Mucosa of stomach (tissue), 1 donor: ENCODE measurements around the gene RABGAP1L.

Experiments
- H3K27me3 ChIP-seq: one replicate; pipeline ENCODE4 v1.7.0; 2013; ENCODE audit warnings: mild to moderate bottlenecking, low read length; ENCODE audit not compliant: control insufficient read depth, insufficient read depth
- H3K36me3 ChIP-seq: one replicate; pipeline ENCODE4 v1.7.0; 2013; ENCODE audit warnings: low read length; ENCODE audit not compliant: control insufficient read depth, insufficient read depth
- H3K4me1 ChIP-seq: one replicate; pipeline ENCODE4 v1.7.0; 2013; ENCODE audit warnings: mild to moderate bottlenecking, low read length; ENCODE audit not compliant: control insufficient read depth, insufficient read depth
- H3K4me3 ChIP-seq: one replicate; pipeline ENCODE4 v1.7.0; 2013; ENCODE audit warnings: low read length
- H3K9ac ChIP-seq: one replicate; pipeline ENCODE4 v1.7.0; 2013; ENCODE audit warnings: mild to moderate bottlenecking, low read length, moderate library complexity
- H3K9me3 ChIP-seq: one replicate; pipeline ENCODE4 v1.7.0; 2013; ENCODE audit warnings: mild to moderate bottlenecking, low read length, moderate library complexity; ENCODE audit not compliant: control insufficient read depth
- donor health status: Pancreatic carcinoma.

The RABGAP1L gene

DNA sequence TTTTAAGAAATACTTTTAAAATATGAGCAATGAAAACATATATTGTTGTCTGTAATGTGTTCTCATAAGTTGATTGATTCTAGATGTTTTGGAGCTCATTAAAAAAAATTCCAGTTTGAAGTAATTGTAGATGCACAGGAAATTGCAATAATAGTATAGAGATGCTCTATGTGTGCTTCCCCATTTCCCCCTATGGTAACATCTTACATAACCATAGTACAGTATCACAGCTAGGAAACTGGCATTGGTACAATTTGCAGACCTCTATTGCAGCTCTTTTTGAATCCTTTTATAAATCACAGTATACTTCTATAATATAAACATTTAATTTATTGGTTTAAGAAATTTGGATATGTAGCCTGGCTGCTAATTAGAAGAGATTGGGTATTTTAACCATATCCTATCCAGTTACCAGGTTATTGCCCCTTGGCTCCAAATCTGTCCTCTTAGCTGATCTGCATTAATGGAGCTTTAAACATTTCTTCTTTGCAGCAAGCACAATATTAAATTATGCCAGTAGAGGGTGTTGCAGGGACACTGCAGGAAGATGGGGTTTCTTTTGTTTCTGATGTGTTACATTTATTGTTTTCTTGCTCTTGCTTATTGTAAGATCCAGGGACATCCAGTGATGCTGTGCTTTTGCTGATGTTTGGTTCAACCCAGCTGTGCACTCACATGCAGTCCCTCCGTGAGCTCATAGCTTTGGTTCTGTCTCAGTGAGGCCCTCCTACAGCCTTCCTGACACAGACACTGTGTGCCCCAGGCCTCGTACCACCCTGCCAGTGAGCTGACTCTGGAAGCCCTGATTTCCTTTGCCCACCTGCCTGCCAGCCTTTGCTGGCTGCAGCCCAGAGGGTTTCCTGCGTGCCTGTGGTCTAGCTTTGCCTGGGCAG, 103.3 kb downstream of the RABGAP1L start:
- Histone ChIP-seq H3K9ac (no peak overlapping the region), H3K9me3 (no peaks in the 10 kb centered on the region), H3K27me3 (no peaks in the 10 kb centered on the region), H3K4me1 (no peaks in the 10 kb centered on the region), H3K36me3 (no peaks in the 10 kb centered on the region), H3K4me3 (no peak overlapping the region)

DNA sequence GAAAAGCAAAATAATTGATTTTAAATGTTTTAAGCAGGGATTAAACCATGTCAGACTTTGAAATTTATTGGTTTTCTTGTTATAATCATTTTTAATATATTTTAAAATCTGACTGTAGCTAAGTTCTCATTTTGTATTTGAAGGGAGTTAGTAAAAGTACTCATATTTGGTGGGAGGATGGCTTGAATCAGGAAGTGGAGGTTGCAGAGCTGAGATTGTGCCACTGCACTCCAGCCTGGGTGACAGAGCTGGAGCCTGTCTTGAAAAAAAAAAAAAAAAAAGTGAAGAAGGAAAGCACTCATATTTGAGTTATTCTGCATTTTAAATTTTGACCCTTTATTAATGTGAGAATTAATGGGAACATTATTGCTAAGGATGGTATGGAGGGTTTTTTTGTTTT, 106.0 kb downstream of the RABGAP1L start:
- H3K36me3 ChIP-seq: no peaks in the 10 kb centered on the region
- H3K4me1 ChIP-seq: no peaks in the 10 kb centered on the region
- no peaks in the 10 kb centered on the region for H3K27me3 ChIP-seq
- H3K9ac ChIP-seq: no peak overlapping the region
- H3K4me3 ChIP-seq: no peak overlapping the region
- H3K9me3 ChIP-seq: no peaks in the 10 kb centered on the region

DNA sequence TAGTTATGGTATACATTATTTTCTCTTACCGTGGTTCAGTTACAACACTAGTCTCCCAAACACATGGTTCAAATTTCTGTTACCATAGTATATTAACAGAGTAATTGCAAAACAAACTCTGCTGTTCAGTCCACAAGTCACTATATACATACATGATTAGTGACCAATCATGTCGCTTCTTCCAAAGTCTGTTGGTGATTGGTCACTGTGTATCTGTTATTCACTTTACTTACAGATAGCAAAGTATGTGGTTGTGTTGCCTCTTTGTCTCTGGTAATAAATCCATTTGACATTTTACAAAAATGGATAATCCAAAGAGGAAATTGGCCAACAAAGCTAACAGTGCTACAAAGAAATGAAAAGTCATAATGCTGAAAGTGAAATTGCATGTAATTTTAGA, 107.2 kb downstream of the RABGAP1L start:
- no peak overlapping the region for H3K4me3 ChIP-seq
- H3K4me1 ChIP-seq: no peaks in the 10 kb centered on the region
- no peaks in the 10 kb centered on the region for H3K27me3 ChIP-seq
- H3K36me3 ChIP-seq: no peaks in the 10 kb centered on the region
- H3K9me3 ChIP-seq: no peaks in the 10 kb centered on the region
- H3K9ac ChIP-seq: no peak overlapping the region

DNA sequence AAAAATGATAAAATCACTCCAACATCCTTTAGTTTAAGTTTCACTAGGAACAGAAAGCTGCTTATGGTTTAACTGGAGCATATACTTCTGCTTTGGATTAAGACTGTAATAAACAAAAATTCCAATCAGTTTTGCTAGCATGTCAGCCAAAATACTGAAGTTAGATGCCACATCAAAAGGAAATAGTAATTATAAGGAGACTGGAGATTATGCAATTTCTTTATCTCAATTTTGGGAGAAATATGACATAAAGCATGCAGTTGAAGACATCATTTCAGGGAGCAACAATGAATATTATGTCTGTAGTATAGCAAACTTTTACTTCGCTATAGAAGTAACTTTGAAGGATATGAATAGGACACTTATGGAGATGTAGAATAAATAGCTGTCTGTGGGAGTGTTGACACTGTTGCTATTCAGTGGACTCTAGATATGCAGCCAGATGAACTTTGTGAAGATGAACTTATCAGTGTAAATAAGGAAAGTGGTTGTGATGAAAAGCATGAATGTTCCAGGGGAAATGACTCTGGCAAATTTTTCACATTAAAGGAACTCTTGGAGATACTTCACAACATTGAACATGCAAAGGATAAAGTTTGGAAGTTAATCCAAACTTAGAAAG, 107.8 kb downstream of the RABGAP1L start:
- Histone ChIP-seq H3K9ac (no peak overlapping the region), H3K9me3 (no peaks in the 10 kb centered on the region), H3K36me3 (no peaks in the 10 kb centered on the region), H3K4me3 (no peak overlapping the region), H3K27me3 (no peaks in the 10 kb centered on the region), H3K4me1 (no peaks in the 10 kb centered on the region)

DNA sequence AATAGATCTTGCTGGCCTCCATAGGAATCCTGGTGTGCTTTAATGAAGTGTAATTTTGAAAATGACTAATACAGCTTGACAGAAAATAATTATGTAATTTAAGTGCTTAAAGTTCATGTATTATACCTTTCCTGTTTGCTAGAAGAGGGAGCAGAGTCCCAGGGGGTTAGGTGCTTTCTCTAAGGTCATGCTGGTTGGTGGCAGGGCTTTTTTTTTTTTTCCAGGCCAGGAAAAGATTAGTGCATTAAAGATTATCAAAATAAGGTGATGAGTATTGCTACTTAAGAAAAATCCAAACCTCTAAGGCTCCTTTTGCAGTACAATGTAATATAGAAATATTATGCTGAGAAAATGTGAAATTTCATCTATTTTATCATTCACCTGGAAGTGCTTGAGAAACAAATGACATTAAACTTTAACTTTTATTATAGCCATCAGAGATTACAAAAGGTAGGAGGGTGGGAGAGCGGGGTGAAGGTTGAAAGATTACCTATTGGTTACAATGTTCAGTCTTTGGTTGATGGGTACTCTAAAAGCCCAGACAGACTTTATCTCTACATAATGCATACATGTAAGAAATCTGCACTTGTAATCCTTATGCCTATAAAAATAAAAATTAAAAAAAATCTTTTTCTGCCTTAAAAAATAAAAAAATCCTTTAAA, 110.8 kb downstream of the RABGAP1L start:
- no peaks in the 10 kb centered on the region for H3K27me3 ChIP-seq
- no peak overlapping the region for H3K4me3 ChIP-seq
- H3K4me1 ChIP-seq: no peaks in the 10 kb centered on the region
- H3K9ac ChIP-seq: no peak overlapping the region
- H3K9me3 ChIP-seq: no peaks in the 10 kb centered on the region
- H3K36me3 ChIP-seq: no peaks in the 10 kb centered on the region

DNA sequence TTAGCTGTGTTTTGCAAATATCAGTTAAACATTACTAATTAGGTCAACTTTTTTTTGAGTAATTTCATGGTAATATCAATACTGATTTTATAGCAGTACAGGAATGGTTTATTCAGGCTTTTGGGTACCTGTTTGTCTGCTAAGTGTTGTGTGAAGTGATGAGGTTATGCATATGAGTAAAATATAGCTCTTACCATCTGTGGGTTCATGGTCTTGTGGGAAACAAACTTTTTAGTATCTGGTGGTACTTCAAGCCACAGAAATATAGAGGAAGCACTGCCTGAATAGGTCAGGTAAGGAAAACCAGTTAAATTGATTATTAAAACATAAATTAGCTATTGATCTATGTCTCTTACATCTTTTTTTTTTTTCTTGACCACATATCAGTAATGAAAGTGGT, 113.9 kb downstream of the RABGAP1L start:
- Histone ChIP-seq H3K9me3 (no peaks in the 10 kb centered on the region), H3K4me1 (no peaks in the 10 kb centered on the region), H3K27me3 (no peaks in the 10 kb centered on the region), H3K9ac (no peak overlapping the region), H3K36me3 (no peaks in the 10 kb centered on the region), H3K4me3 (no peak overlapping the region)

DNA sequence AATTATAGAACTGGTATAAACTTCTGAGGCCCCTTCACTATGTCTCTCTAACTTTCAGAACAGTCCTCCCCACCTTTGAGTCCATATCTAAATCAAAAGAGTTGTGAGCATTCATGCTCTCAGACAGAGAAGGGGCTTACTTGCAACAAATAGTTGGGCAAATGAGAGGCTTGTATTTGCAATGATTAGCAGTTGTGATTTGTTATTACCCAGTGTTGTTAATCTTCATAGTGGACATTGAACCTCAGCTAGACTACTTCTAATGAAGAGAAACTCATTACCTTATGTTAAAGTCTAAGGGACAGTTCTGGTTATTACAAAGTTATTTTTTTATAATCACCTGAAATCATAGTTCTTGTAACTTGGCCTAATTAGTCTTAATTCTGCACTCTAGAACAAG, 114.5 kb downstream of the RABGAP1L start:
- H3K36me3 ChIP-seq: no peaks in the 10 kb centered on the region
- H3K27me3 ChIP-seq: no peaks in the 10 kb centered on the region
- H3K4me3 ChIP-seq: no peak overlapping the region
- H3K9me3 ChIP-seq: no peaks in the 10 kb centered on the region
- no peaks in the 10 kb centered on the region for H3K4me1 ChIP-seq
- H3K9ac ChIP-seq: no peak overlapping the region

DNA sequence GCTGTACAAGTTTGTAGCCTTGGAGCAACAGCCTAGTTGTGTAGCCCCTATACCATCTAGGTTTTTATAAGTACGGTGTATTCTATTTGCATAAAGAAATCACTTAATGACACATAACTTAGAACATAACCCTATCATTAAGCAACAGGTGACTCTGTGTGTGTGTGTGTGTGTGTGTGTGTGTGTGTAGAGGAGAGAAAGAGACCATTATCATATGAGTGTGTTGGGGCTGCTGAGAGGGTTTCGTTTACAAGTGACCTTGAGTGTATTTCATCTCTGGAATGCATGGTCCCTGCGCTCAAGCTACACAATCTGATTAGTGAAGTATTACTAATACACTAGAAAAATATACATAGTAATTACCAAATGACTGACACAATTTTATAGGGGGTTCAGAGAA, 115.1 kb downstream of the RABGAP1L start:
- no peaks in the 10 kb centered on the region for H3K9me3 ChIP-seq
- no peaks in the 10 kb centered on the region for H3K36me3 ChIP-seq
- H3K4me3 ChIP-seq: no peak overlapping the region
- no peaks in the 10 kb centered on the region for H3K27me3 ChIP-seq
- H3K4me1 ChIP-seq: no peaks in the 10 kb centered on the region
- H3K9ac ChIP-seq: no peak overlapping the region

DNA sequence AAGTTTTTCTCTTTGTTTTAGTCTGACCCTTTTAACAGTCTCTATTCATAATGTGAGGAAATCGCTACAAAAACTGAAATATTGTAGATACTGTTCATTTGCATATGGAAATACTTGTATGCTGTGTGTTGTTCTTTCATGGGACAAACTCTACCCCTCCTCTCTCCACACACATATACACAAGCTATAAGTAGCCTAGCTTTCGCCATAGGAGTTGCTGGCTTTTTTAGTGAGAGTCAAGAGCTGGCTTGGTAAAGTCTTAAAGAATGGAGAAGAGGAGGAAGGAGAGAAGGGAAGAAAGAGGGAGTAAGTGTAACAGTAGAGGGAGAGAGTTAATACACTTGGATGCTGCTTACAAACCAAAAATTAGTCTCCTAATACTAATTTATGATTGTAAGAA, 115.6 kb downstream of the RABGAP1L start:
- Histone ChIP-seq H3K9me3 (no peaks in the 10 kb centered on the region), H3K27me3 (no peaks in the 10 kb centered on the region), H3K4me3 (no peak overlapping the region), H3K4me1 (no peaks in the 10 kb centered on the region), H3K36me3 (no peaks in the 10 kb centered on the region), H3K9ac (no peak overlapping the region)

DNA sequence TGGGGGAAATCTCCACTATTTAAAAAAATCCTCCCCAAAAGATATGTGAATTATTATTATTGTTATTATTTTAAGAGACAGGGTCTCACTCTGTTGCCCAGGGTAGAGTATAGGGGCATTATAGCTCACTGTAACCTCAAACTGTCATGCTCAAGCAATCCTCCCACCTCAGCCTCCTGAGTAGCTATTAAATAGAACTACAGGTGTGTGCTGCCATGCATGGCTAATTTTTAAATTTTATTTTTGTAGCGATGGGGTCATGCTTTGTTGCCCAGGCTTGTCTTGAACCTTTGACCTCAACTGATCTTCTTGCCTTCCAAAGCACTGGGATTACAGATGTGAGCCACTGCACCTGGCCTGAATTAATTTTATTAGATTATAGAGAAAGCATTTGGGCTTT, 116.8 kb downstream of the RABGAP1L start:
- Histone ChIP-seq H3K27me3 (no peaks in the 10 kb centered on the region), H3K4me1 (no peaks in the 10 kb centered on the region), H3K36me3 (no peaks in the 10 kb centered on the region), H3K9ac (no peak overlapping the region), H3K4me3 (no peak overlapping the region), H3K9me3 (no peaks in the 10 kb centered on the region)

DNA sequence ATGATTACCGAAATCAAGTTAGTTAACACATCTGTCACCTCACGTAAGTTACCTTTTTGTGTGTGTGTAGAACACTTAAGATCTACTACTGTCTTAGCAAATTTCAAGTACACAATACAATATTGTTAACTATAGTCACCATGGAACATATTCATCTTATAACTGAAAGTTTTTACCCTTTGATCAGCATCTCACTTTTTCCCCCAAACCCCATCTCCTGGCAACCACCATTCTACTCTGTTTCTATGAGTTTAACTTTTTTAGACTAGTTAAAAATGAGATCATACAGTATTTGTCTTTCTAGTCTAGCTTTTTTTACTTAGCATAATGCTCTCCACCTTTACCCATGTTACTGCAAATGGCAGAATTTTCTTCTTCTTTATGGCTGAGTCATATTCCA, 124.7 kb downstream of the RABGAP1L start:
- H3K4me1 ChIP-seq: no peaks in the 10 kb centered on the region
- H3K27me3 ChIP-seq: no peaks in the 10 kb centered on the region
- no peaks in the 10 kb centered on the region for H3K36me3 ChIP-seq
- no peak overlapping the region for H3K9ac ChIP-seq
- H3K9me3 ChIP-seq: no peaks in the 10 kb centered on the region
- H3K4me3 ChIP-seq: no peak overlapping the region

DNA sequence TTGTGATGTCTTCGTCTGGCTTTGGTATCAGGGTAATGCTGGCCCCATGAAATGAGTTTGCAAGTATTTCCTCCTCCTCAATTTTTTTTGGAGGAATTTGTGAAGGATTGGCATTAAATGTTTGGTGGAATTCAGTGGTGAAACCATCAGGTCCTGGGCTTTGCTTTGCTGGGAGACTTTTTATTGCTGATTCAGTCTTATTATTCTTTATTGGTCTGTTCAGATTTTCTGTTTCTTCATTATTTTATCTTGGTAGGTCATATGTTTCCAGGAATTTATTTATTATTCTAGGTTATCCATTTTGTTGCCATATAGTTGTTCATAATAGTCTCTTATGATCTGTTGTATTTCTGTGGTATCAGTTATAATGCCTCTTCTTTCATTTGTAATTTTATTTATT, 126.7 kb downstream of the RABGAP1L start:
- Histone ChIP-seq H3K9me3 (no peaks in the 10 kb centered on the region), H3K27me3 (no peaks in the 10 kb centered on the region), H3K9ac (no peak overlapping the region), H3K36me3 (no peaks in the 10 kb centered on the region), H3K4me3 (no peak overlapping the region), H3K4me1 (no peaks in the 10 kb centered on the region)
